Hematopoietic multipotent progenitor cell treated with erythropoietin and hydrocortisone succinate and interleukin-3 and kit ligand, for 17 days (in vitro differentiated cells): ENCODE results near the gene HOXB5.

Source experiments
- DNase-seq: peaks from one replicate; pipeline ENCODE4 v3.0.0-alpha.2; 2015; ENCODE audit warnings: low spot score

HOXB5 gene

DNA sequence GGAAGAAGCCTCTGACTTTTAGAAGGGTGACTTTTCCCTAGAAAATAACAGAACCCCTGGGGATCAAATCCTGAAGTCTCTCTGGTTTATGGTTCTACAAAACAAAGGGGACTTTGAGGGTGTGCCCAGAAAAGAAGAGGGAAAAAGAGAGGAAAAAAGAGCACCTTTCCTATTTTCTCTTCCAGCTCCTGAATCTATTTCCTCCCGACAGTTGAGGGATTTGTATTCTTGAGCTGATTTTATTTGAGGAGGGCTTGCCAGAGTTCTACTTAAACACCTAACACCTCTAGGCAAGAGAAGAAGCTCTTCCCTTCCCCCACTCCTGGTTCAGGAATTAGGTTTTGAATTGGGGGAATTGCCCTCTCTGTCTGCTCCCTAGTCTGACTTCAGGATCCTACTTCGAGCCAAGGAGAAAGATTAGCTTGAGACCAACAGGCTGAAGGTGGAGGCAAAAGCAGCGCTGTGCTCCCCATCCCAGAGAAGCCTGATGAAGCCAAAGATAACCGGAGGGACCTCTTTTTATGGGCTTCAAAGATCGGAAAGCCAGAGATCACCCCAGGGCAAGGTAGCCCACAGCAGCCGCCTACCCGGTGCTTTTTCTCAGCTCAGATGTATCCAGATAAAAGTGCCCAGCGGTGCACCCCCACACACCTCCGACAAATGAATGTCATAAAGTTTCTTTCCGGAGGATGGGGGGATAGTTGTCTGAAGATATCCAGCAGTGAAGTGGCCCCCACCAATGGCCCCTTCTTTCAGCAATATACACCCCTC is 4.3 kb downstream of the HOXB5 start:
- DNase-seq = no peak

DNA sequence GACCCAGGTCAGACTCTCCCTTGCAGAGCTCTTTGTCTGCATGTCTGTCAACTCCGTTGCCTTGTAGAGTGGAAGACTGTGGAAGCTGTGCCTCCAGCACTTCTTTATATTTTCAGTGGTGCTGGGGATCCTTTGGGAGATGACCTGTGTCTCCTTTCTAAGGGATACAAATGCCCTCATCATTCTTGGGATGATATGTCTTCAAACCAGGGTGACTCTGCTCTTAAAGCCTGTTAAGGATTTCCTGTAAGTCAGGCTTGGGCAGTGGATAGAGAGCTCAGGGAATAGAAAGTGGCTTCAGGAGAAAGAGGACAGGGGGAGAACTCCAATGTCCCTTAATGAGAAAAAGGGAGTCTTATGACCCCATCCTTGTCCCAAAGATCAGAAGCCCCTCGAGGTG is 5.1 kb downstream of the HOXB5 start:
- no peak for DNase-seq

DNA sequence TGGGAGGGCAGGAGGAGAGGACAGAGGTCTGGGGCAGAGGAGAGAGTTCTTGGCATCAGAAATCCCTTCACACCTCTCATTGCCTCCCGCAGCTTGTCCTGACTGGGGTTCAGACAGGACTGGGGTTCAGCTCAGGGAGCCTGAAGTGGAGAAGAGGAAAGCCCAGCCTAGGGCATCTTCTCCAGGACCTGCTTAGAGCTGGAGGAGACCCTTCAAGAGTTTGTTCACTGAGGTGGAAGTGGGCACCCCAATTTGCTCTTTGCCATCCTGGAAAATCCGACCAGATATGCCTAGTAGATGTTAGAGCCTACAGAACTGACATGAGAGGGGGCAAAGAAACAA is 5.5 kb downstream of the HOXB5 start:
- no peak for DNase-seq

DNA sequence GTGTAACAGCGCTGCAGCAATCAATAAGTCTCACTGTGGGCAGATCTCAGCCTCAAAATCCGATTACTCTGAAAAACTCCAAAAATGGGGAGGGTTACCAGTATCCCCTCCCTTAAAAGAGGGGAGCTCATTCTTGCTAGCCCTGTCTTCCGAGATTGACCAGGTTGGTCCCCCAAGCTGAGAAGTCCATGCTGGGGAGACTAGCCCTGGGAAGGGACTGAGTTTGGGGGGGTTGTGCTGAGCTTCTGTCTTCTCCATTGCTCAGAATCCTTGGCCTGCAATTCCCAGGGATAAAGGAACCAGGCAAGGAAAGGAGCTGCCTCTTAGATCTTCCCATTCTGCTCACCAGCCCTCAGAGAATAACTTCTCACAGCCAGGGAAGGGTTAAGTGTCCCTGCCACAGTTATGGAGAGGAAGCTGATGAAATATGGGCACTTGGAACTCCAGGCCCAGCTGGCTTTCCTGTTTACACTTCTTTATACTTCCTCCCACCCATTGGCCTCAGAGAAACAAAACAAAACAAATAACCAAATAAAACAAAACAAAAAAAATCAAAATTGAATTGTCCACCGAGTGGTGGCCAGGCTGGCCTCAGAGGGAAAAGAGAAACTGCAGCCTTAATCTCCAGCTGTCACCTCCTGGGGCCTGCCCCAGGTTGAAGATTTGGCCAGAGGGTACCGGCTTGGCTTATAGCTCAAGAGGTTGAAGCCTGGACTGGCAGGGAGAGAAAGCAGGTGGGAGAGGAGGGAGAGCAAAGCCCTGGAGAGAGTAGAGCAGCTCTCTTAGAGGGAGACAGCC is 6.1 kb downstream of the HOXB5 start:
- no peak for DNase-seq

DNA sequence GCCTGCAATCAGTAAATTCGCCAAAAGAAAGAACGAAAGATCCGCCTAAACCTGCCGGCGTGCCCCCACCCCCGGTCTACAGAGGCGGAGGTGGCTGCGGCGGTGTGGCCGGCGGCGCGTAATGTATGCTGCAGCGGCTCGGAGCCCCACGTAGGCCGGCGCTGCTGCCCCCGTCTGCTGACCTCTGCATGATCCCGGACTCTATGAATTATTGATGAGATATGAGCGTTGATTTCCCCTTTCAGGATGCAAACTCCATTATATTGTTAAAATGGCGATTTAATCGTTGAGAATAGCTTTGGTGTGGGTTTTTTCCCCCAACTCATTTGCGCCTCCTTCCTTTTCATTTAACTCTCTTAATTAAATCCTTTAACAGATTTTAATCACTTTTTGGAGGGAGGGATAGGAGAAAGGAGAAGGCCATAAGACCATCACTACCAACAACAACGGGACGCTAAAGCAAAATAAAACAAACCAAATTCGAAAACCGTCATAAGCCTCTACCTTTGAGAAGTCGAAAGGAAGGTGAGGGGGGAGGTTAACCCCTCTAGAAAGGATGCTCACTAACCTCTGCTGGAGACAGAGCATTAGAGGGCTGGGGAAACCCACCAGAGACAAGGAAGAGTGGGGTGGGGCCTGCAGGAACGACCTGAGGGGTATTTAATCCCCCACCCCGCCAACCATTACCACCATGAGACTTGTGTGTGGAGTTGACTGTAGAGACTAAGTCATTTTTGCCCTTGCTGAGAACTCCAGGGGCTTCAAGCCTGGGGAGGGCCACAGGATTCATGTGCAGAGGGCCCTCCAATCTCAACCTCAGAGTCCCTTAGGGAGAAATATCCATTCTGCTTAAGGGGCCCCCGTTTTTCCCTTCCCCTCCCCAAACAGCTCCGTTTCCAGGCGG is 7.0 kb downstream of the HOXB5 start:
- DNase-seq = no peak

DNA sequence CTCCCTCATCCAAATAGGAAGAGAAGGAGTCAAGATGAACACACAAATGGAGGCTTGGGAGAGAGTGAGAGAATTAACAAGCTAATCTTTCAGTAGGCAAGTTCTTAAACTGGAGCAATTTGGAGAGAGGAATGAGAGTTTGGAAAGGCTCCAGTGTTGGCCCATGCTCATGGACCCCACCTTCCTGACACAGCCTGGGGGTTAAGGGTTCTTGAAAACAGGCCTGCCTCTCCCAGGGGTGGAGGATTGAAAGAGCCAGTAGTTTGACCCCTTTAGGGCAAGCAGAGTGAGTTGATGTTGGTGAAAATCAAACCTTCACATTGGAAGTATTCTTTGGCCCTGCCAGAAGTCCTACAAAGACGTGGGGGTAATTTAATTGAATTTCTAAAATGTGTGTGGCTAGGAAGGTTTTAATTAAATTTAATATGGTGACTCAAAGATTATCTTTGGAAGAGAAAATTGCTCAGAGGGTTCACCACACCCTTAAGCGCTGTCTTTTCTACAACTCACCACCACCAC is 9.3 kb downstream of the HOXB5 start:
- DNase-seq = no peak

DNA sequence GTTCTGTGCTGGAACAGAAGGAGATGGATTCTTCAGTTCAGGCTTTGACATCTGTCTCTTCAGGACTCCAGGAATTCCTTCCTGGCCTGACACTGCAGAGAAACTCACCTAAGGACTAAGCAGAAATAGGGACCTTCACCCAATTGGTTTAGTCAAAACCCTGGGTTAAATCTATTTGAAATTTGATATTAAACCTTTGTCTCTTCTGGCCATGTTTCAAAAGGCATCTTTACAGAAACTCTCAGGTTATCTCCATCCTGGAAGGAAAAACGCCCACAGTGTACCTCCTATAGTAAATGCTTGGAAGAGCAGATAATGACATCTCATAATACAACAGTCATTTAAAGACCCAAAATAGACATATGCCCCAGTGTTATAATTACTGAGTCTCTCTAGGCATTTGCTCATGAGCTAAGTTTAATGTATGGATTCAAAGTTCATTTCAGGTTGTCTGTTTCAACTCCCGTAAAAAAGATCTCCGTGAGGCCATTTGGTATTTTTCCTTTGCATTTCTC is 9.8 kb downstream of the HOXB5 start:
- DNase-seq = no peak

DNA sequence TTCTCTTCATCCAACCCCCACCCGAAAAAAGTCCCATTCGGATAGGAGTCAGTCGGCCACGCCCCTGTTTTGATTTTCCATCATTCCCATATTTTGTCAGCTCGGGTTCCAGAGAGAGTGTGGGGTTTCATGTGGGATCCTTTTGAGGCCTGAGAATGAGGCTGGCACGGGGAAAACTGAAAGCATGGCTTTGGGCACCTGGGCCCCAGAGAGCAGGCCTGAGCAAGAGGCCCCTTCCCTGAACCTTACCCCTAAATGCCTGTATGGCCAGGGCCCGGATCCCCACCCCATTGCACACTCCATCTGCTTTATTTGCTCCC is 10.9 kb downstream of the HOXB5 start:
- DNase-seq = no peak

DNA sequence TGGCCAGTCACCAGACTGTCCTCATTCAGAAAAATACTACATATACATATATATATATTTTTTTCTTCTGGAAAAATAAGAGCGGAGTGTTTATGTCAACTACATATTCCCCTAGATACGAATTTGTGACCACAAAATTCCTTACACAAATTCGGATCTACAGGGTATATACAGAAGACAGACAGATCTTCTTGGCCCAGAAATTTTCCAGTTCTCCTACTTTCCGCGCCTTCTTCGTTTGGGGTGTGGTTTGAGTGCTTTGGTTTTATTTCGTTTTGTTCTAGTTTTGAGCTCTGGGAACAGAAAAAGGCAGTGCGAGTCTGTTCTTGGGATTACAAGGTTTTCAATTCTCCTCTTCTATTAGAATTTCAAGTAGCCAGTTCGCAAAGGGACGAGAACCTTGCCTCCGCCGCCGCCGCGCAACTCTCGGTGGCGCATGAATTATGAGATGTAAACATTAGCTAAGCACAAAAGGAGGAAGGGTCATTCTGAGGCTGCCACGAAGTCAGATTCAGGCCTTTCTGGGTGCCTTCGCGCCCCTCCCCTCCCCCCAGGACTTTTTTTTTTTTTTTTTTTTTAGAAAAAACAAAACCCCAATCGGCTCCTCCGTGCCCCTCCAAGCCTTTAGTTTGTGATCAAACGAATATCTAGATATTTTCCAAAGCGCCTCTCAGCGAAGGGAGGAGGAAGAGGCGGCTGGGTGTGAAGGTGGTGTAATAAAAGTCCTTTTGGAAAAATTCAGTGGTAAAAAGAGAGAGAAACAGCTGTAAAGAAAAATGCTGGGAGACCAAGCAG is 13.6 kb downstream of the HOXB5 start:
- DNase-seq = no peak

DNA sequence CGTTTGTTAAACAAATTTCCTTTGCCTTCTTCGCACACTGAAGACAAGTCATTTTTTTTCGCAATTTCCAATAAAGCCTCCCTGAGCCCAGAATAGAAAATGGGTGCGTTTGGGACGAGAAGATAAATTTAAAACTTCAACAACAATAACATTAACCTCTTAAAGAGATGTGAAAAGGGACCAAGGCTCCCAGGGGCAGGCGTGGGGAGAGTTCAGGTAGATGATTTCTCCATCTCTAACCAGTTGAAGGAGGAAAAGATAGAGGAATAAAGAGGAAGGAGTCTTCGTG is 14.2 kb downstream of the HOXB5 start:
- DNase-seq = no peak

DNA sequence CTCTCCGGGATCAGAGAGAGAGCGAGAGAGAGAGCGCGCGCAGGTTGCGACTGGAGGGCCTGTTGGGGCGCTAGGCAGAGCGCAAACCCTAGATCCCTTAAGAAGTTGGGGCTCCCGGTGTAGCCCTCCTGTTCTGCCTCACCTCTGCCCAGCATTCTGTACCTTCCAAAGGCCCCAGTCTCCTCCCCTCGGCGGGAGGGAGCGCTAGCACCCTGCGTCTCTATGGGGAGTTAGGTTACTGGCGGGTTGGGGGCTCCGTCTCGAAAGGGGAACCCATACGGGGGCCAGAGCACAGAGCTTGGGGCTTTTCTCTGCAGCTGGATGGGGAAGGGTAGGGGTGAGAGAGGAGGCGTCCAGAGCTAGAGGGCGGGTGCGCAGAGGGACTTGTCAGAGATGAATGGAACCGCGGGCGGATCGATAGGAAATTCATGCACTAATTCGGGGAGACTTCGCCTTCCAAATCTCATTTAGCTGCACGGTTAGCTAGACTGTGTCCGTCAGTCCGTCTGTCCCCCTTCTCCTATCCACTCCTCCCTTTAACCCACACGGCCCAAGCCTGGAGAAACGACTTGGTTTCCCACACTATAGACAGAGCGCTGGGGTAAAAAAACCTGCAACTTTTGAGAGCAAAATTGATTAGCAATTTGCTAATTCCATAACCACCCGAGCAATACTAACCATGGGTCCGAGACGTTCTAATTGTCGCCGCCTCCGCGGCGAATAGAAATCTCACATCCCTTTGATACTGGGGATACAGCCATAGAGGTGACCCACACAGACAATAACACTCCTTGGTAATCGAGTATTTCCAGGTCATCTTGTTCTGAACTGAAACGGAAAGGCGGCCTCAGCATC is 14.7 kb downstream of the HOXB5 start:
- peak; percentile 6 for DNase-seq

DNA sequence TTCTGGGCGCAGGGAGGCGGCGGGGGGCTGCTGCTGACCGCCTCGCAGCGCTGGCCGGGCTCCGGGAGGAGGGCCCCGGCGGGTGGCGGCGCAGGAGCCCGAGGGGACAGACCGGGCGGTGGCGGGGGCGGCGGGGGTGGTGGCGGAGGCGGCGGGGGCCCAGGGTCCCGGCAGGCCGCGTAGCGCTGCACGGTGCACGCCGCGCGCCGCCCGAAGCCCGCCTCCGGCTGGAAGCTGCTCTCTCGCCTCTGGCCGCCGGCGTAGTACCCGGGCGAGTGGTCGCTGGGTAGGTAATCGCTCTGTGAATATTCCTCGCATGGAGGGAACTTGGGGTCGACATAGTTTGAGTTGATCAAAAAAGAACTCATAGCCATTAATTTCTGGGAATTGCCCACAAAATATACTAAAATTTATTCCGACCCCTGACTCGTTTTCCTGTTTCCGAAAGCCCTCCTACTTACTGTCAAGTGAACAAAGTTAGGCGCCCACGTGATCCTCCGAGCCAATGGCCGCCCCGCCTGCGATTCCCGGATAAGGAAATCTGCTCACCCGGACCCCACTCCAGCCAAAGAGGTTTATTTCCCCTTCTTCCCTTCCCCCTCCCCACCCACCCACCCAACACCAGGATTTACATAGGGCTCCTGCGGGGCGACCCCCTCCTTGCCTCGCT is 15.5 kb downstream of the HOXB5 start, which contains the start of gene HOXB4:
HOXB4 (minus strand) TSS at position 405 of the 670 bp plus-strand sequence; CDS start at position 374, 31 bp downstream.
- peak; percentile 35 for DNase-seq

DNA sequence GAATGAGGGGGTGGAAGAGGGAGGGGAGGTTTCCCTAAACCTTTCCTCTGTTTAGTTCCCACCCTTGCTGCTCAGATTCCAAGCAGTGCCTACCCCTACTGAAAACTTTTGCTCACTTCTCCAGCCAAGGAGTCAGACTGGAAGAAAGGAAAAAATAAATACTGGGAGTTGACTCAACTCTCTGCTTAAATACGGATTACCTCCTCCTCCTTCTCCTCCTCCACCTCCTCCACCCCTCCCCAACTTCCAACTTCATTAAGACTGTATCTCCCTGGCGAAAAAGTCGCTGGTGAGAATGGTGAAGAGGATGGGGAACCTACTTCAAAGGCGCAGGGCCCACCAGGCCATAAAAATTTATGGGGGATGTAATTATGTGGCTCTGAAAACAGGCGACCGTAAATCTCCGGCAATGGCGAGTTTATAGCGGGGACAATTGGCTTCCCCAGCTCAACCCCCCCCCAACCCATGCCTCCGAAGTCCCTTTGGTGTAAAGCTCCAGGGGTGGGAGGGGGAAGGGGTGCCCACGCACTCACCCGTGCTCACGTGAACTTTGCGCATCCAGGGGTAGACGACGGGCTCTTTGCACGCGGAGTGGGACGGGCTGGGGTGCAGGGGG is 16.1 kb downstream of the HOXB5 start:
- DNase-seq = no peak

DNA sequence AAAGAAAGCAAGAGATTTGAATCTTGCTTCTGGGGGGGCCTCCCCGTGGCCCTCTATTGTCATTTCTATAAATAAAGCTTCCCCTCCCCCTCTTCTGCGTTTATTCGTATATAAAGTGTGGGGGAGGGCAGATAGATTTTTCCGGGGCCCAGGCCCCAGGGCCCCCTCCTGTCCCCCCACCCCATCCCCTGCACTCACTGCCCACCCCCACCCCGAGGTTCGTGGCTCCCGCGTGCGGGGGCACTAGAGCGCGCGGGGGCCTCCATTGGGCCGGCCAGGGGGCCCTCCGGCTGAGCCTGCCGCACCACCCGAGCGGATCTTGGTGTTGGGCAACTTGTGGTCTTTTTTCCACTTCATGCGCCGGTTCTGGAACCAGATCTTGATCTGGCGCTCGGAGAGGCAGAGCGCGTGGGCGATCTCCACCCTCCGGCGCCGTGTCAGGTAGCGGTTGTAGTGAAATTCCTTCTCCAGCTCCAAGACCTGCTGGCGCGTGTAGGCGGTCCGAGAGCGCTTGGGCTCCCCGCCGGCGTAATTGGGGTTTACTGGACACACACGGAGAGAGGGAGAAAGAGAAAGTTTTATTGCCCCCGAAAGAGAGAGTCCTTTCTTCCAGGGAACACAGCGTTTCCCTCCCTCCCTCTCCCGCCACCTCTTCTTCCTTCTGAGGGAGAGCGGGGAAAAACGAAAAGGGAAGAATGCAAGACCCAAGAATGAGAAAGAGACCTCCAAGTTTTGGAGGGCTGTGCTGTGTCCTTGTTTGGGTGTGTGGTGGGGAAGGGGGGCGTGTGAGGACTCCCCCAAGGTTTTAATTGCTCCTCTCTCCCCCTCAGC is 16.9 kb downstream of the HOXB5 start:
- DNase-seq = peak; percentile 23

DNA sequence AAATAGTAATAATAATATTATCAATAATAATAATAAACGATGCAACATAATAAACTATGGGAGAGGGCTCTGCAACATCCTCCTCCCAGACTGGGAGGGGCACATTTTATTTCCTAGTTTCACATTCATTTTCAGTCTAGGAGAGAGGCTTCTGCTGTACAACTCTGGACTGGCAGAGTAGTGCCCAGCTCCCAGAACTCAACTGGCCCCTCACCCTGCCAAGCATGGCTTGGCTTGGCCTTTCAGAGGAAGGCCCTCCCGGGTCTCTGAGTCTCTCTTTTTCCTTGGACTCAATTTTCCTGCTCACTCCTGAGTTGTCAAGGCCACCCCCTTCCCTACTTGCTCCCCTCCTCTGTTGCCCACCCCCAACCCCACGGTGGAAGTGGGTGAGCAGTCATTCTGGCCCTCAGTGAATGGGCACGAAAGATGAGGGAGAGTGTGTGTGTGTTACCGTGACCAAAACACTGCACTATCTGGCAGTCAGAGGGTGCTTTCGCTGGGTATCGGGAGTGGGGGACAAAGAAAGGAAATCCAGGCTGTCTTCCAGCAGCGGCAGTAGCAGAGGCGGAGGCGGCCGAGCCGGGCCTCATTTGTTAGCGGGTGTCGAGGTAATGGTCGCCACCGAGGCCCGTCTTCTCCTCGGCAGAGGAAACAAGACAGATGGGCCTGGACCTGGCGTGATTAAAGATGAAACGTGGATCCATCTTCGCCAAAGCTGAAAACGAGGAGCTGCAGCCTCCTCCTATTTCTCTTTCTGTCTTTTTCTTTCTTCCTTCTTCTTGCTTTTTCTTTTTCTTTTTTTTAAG is 17.7 kb downstream of the HOXB5 start:
- DNase-seq = no peak

DNA sequence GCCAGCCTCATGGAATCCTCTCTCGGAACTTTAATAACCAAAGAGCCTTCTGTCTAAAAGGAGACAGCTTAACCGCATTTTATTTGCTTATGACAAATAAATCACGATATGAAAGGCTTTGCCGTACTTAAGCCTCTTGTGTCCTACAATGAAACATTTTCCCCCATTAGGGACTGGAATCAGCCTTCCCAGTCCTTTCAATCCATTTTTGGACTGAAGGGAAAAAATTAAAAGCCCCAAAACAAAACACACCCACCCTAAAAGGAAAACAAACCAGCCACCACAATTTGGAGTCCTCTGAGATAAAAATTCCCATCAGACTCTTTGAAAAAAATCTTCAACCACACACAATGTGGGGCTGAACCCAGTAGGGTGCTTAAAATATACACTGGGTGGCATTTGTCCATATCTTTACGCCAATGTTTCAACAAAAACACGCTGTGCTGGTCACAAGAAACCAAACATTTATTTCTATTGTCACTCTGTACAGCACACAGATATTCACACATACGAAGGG is 18.5 kb downstream of the HOXB5 start:
- DNase-seq = no peak

DNA sequence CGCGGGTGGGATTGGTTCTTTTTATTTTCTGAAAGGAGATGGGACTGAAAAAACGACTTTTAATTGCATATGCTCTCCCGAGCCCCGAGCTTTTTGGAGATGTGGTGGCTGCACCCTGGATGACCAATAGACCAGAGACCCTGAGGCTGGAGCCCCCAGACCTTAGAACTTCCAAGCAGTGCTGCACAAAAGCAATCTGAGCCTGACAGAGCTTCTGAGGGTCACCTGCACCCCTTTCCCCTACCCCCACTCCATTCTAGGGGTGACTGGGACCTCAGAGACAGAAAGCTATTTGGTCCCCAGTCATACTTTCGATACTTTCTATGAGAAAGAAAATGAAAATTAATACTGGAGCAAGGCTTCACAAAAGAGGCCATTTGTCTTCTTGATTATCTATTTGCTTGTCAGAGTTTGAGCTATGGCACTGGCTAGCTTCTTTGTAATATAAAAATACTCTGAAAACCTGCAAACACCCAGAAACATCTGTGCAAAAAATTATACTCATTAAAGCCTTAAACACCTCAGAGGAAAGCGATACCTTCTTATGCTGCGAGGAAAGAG is 19.0 kb downstream of the HOXB5 start:
- DNase-seq = no peak
